GM23338 (cell line): Measurements from ENCODE around the gene FREY1. TPM values are rescaled to one million over a fixed set of nuclear protein-coding genes. Genes with fewer than 3 reads are reported as not detected.
"Not testable (repeated sequence)": the region's sequence is repeated elsewhere in the genome, so short reads cannot be mapped to it uniquely, and the experiment has no call there.

Experiments
- ATAC-seq: fragments of 200-7000 bp; cut with Tn5 transposase; 3 replicates; pipeline ENCODE4 v1.9.1; 2020
- DNase-seq: peaks from one replicate; pipeline ENCODE4 v3.0.0-alpha.2; 2015; ENCODE audit warnings: low spot score
- H2AFZ ChIP-seq: fragments of 200-600 bp; sonication (generic); 2 replicates; pipeline ENCODE4 v1.8.0; 2016; ENCODE audit warnings: antibody characterized with exemption, mild to moderate bottlenecking, moderate library complexity
- H3F3A ChIP-seq: fragments of 200-600 bp; sonication (generic); replicated peaks from 2 replicates; pipeline ENCODE4 v1.8.0; 2017; ENCODE audit warnings: antibody characterized with exemption, mixed run types, low read depth
- H3K27ac ChIP-seq: fragments of 200-600 bp; sonication (generic); 2 replicates; pipeline ENCODE4 v1.6.1; 2016; ENCODE audit warnings: low read depth
- H3K27me3 ChIP-seq: fragments of 200-600 bp; sonication (generic); 2 replicates; pipeline ENCODE4 v1.8.0; 2016; ENCODE audit warnings: mild to moderate bottlenecking, mixed run types, moderate library complexity; ENCODE audit not compliant: insufficient read depth
- H3K36me3 ChIP-seq: fragments of 200-600 bp; sonication (generic); 2 replicates; pipeline ENCODE4 v1.8.0; 2016; ENCODE audit warnings: mild to moderate bottlenecking; ENCODE audit not compliant: insufficient read depth
- H3K4me1 ChIP-seq: fragments of 200-600 bp; sonication (generic); 2 replicates; pipeline ENCODE4 v1.8.0; 2016; ENCODE audit warnings: mild to moderate bottlenecking, moderate library complexity; ENCODE audit not compliant: insufficient read depth
- H3K4me2 ChIP-seq: fragments of 200-600 bp; sonication (generic); 2 replicates; pipeline ENCODE4 v1.7.1; 2017; ENCODE audit warnings: mixed run types
- H3K4me3 ChIP-seq: fragments of 200-600 bp; sonication (generic); 2 replicates; pipeline ENCODE4 v1.6.1; 2016; ENCODE audit warnings: mixed run types
- H3K79me2 ChIP-seq: fragments of 200-600 bp; sonication (generic); replicated peaks from 2 replicates; pipeline ENCODE4 v1.8.0; 2017; ENCODE audit warnings: mild to moderate bottlenecking; ENCODE audit not compliant: insufficient read depth
- H3K9me2 ChIP-seq: fragments of 200-600 bp; sonication (generic); 2 replicates; pipeline ENCODE4 v1.8.0; 2017; ENCODE audit not compliant: insufficient read depth
- H4K20me1 ChIP-seq: fragments of 200-600 bp; sonication (generic); replicated peaks from 2 replicates; pipeline ENCODE4 v1.8.0; 2017; ENCODE audit warnings: mild to moderate bottlenecking; ENCODE audit not compliant: insufficient read depth
- H3K27ac Mint-ChIP-seq: 2 replicates; pipeline ENCODE4 v1.8.0; 2020; ENCODE audit warnings: inconsistent platforms, mild to moderate bottlenecking, moderate library complexity, mixed read lengths
- H3K27me3 Mint-ChIP-seq: 3 replicates; pipeline ENCODE4 v1.8.0; 2022; ENCODE audit warnings: low read depth, mild to moderate bottlenecking, moderate library complexity, mixed read lengths, inconsistent platforms; ENCODE audit not compliant: insufficient read depth, poor library complexity
- H3K36me3 Mint-ChIP-seq: 3 replicates; pipeline ENCODE4 v1.8.0; 2021; ENCODE audit warnings: low read depth, mild to moderate bottlenecking, inconsistent platforms, moderate library complexity, mixed read lengths
- H3K4me1 Mint-ChIP-seq: 3 replicates; pipeline ENCODE4 v1.8.0; 2020; ENCODE audit warnings: mild to moderate bottlenecking, inconsistent platforms, mixed read lengths
- H3K4me3 Mint-ChIP-seq: 3 replicates; pipeline ENCODE4 v1.8.0; 2021; ENCODE audit warnings: moderate library complexity, mild to moderate bottlenecking, inconsistent platforms, mixed read lengths
- H3K9me3 Mint-ChIP-seq: 3 replicates; pipeline ENCODE4 v1.8.0; 2020; ENCODE audit warnings: moderate library complexity, mild to moderate bottlenecking, inconsistent platforms, mixed read lengths
- CREB1 ChIP-seq: fragments of 250-450 bp; sonication (Bioruptor Pico); IDR thresholded peaks from 2 replicates; pipeline ENCODE4 v1.5.0; 2020; ENCODE audit warnings: low read depth, mild to moderate bottlenecking, moderate library complexity
- EZH2 ChIP-seq: fragments of 200-600 bp; sonication (generic); IDR thresholded peaks from one replicate; pipeline ENCODE4 v1.8.0; 2017; ENCODE audit warnings: antibody characterized with exemption, mild to moderate bottlenecking, low read depth; ENCODE audit not compliant: unreplicated experiment
- EZH2phosphoT487 ChIP-seq: fragments of 200-600 bp; sonication (generic); IDR thresholded peaks from one replicate; pipeline ENCODE4 v1.8.1; 2018; ENCODE audit warnings: antibody characterized with exemption; ENCODE audit not compliant: unreplicated experiment
- JUNB ChIP-seq: IDR thresholded peaks from one replicate; pipeline ENCODE4 v1.6.1; 2016; ENCODE audit warnings: antibody characterized with exemption; ENCODE audit not compliant: unreplicated experiment
- STAT1 ChIP-seq: IDR thresholded peaks from one replicate; pipeline ENCODE4 v1.6.1; 2016; ENCODE audit warnings: antibody characterized with exemption; ENCODE audit not compliant: unreplicated experiment
- ZNF331 ChIP-seq: fragments of 250-450 bp; sonication (Bioruptor Pico); IDR thresholded peaks from 2 replicates; pipeline ENCODE4 v1.5.0; 2020; ENCODE audit warnings: low read depth, mild to moderate bottlenecking, moderate library complexity
- polyA plus RNA-seq: library from polyadenylated mRNA; unstranded; fragments of >200 nt; fragmentation: Nextera tagmentation; extraction: Ambion mirVana; gene quantifications from 2 replicates; pipeline ENCODE4 v1.2.1, GENCODE V29; 2016
- total RNA-seq: library from RNA; depleted of rRNA; stranded (reverse); fragments of >200 nt; shearing (Covaris generic); gene quantifications from 2 replicates; pipeline ENCODE4 v1.2.3, GENCODE V29; 2014
- TF ChIP-seq, protein P1 (sequence below): IDR thresholded peaks from 2 replicates; pipeline ENCODE4 v1.6.1; 2016; ENCODE audit warnings: antibody characterized with exemption
- TF ChIP-seq, protein P2 (sequence below): IDR thresholded peaks from one replicate; pipeline ENCODE4 v1.6.1; 2018; ENCODE audit warnings: antibody characterized with exemption; ENCODE audit not compliant: unreplicated experiment
- TF ChIP-seq, protein P3 (sequence below), 2 experiments: fragments of 200-600 bp in 1 of 2; sonication (generic) in 1 of 2; conservative IDR thresholded peaks; 2 replicates each; pipeline versions ENCODE4 v1.5.1 to v1.6.1; 2016 to 2017; ENCODE audit warnings: antibody characterized with exemption in 2 of 2, low read depth in 2 of 2, mild to moderate bottlenecking in 2 of 2, moderate library complexity in 1 of 2

Gene FREY1
- total and polyA plus RNA-seq, 2 experiments from 2014 or later: 1.1 TPM; not detected in 1

DNA sequence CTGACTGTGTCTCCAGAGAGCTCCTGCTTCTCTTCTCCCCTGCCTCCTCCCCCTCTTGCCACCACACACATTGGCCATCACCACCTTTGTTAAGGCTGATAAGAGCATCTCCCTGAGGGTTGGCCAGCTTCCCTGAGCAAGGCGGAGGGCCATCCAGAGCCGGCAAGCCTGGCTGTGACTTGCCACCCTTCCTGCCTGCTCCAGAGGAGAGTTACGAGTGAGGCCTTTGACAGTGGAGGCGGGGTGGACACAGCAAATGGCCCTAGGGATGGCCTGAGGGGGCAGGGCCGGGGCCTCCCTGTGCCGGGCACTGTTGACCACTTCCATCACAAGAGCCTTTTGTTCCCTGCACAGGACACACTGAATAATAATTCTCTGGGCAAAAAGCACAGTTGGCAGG lies 5.4 kb downstream of the FREY1 start (continued):
- TF ChIP-seq, protein P1, sequence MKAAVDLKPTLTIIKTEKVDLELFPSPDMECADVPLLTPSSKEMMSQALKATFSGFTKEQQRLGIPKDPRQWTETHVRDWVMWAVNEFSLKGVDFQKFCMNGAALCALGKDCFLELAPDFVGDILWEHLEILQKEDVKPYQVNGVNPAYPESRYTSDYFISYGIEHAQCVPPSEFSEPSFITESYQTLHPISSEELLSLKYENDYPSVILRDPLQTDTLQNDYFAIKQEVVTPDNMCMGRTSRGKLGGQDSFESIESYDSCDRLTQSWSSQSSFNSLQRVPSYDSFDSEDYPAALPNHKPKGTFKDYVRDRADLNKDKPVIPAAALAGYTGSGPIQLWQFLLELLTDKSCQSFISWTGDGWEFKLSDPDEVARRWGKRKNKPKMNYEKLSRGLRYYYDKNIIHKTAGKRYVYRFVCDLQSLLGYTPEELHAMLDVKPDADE: no peak
- TF ChIP-seq CREB1 (CRISPR knock-in tag) (no peak), EZH2 (no peak), STAT1 (no peak), EZH2phosphoT487 (no peak), ZNF331 (CRISPR knock-in tag) (no peak)
- TF ChIP-seq, protein P2, sequence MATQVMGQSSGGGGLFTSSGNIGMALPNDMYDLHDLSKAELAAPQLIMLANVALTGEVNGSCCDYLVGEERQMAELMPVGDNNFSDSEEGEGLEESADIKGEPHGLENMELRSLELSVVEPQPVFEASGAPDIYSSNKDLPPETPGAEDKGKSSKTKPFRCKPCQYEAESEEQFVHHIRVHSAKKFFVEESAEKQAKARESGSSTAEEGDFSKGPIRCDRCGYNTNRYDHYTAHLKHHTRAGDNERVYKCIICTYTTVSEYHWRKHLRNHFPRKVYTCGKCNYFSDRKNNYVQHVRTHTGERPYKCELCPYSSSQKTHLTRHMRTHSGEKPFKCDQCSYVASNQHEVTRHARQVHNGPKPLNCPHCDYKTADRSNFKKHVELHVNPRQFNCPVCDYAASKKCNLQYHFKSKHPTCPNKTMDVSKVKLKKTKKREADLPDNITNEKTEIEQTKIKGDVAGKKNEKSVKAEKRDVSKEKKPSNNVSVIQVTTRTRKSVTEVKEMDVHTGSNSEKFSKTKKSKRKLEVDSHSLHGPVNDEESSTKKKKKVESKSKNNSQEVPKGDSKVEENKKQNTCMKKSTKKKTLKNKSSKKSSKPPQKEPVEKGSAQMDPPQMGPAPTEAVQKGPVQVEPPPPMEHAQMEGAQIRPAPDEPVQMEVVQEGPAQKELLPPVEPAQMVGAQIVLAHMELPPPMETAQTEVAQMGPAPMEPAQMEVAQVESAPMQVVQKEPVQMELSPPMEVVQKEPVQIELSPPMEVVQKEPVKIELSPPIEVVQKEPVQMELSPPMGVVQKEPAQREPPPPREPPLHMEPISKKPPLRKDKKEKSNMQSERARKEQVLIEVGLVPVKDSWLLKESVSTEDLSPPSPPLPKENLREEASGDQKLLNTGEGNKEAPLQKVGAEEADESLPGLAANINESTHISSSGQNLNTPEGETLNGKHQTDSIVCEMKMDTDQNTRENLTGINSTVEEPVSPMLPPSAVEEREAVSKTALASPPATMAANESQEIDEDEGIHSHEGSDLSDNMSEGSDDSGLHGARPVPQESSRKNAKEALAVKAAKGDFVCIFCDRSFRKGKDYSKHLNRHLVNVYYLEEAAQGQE: no peak

DNA sequence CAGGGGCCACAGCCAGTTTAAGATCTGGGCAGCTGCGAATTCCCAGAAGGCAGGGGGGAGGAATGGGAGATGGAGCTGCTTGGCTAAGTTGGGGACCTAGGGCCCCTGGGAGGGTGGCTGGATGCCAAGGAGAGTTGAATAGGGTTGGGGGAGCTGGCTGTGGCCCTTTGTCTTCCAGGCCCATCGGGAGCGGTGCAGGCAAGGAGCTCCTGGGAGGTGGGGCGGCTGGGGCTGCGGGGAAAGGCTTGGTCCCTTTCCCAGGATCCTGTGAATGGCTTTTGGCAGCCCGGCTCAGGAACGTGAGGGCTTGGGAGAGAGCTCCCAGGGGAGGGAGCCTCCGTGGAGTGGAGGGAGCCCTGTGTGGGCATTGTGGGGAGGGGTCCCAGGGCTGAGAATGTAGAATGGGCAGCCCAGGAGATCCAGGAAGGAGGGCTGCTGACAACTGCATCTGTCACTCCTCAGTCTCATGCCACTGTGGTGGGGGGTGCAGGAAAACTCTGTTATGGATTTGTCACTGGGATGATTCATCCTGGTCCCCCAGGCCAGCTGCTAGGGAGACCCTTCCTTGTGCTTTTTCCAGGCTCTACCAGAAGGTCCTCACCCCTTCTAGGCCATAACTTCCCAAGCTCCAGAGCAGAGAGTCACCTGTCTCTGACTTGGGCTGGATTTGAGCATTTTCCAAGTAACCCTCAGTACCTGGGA lies 6.0 kb downstream of the FREY1 start:
- Histone ChIP-seq H3K9me2 (no peaks in the 10 kb centered on the region), H4K20me1 (peaks cover 6% of the 10 kb centered on the region), H3K27me3 (peaks cover 3% of the 10 kb centered on the region; the same call in 1 of the 2 replicates), H3K4me1 (peaks cover 17% of the 10 kb centered on the region), H3K27ac (no peak overlapping the region), H3K79me2 (no peaks in the 10 kb centered on the region; the same call in 1 of the 2 replicates), H3K36me3 (no peaks in the 10 kb centered on the region), H3K4me3 (peak overlapping the region; percentile 75), H3K4me2 (peak overlapping the region; percentile 99), H3F3A (0 out of 2 replicates have a peak, but pooled peaks cover 3% of the 10 kb centered on the region), H2AFZ (no peak overlapping the region)
- DNase-seq (peak; percentile 34), ATAC-seq (peak; percentile 0; the same call in 2 of the 3 replicates)
- Mint-ChIP-seq H3K27ac (no peak overlapping the region), H3K4me3 (peak overlapping the region; percentile 69), H3K4me1 (peaks cover 17% of the 10 kb centered on the region), H3K9me3 (no peaks in the 10 kb centered on the region), H3K27me3 (peaks cover 22% of the 10 kb centered on the region), H3K36me3 (peaks cover 19% of the 10 kb centered on the region)
- TF ChIP-seq EZH2 (no peak), ZNF331 (CRISPR knock-in tag) (no peak), CREB1 (CRISPR knock-in tag) (no peak), JUNB (no peak)
- TF ChIP-seq, protein P3, sequence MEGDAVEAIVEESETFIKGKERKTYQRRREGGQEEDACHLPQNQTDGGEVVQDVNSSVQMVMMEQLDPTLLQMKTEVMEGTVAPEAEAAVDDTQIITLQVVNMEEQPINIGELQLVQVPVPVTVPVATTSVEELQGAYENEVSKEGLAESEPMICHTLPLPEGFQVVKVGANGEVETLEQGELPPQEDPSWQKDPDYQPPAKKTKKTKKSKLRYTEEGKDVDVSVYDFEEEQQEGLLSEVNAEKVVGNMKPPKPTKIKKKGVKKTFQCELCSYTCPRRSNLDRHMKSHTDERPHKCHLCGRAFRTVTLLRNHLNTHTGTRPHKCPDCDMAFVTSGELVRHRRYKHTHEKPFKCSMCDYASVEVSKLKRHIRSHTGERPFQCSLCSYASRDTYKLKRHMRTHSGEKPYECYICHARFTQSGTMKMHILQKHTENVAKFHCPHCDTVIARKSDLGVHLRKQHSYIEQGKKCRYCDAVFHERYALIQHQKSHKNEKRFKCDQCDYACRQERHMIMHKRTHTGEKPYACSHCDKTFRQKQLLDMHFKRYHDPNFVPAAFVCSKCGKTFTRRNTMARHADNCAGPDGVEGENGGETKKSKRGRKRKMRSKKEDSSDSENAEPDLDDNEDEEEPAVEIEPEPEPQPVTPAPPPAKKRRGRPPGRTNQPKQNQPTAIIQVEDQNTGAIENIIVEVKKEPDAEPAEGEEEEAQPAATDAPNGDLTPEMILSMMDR (conservative IDR thresholded peaks at IDR 0.05; ENCODE audit: low read depth in 2 of 2): no peak
- TF ChIP-seq, protein P2: no peak

DNA sequence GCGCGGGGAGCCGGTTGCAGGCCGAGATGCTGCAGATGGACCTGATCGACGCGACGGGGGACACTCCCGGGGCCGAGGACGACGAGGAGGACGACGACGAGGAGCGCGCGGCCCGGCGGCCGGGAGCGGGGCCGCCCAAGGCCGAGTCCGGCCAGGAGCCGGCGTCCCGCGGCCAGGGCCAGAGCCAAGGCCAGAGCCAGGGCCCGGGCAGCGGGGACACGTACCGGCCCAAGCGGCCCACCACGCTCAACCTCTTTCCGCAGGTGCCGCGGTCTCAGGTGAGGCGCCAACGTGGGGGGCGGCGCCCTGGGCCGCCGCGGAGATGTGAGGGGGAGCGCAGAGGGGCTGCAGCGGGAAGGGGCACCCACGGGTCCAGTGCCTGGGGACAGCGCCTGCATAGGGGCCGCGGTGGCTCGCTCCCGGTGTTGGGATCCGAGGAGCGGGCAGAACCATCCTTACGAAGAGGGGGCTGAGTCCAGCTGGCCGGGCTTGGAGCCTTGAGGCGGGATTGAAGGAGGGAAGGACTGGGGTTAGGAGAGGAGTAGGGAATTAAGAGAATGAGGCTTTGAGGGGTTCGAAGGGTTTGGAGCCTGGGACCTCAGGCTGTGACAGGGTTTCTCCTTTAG lies 6.8 kb downstream of the FREY1 start:
- H3K27ac ChIP-seq, H3K36me3 ChIP-seq, H3K27ac Mint-ChIP-seq, H4K20me1 ChIP-seq, H3K9me3 Mint-ChIP-seq, H3F3A ChIP-seq, H2AFZ ChIP-seq, H3K9me2 ChIP-seq, H3K79me2 ChIP-seq, H3K27me3 ChIP-seq: not testable (repeated sequence)
- Mint-ChIP-seq H3K4me3 (peak overlapping the region; percentile 69), H3K27me3 (peaks cover 19% of the 10 kb centered on the region), H3K36me3 (peaks cover 19% of the 10 kb centered on the region), H3K4me1 (peaks cover 20% of the 10 kb centered on the region)
- peak overlapping the region; percentile 99 for H3K4me2 ChIP-seq
- peak; percentile 15 for ATAC-seq
- H3K4me1 ChIP-seq: peaks cover 21% of the 10 kb centered on the region
- peak; percentile 50 for DNase-seq
- H3K4me3 ChIP-seq: peak overlapping the region; percentile 75
